Fibroblast of the conjunctiva (primary cell): Measurements from ENCODE around the gene IMPA2.

ENCODE experiments used
- DNase-seq: peaks from one replicate; pipeline ENCODE4 v3.0.0-alpha.2; 2010; ENCODE audit warnings: low read depth

The IMPA2 gene

DNA sequence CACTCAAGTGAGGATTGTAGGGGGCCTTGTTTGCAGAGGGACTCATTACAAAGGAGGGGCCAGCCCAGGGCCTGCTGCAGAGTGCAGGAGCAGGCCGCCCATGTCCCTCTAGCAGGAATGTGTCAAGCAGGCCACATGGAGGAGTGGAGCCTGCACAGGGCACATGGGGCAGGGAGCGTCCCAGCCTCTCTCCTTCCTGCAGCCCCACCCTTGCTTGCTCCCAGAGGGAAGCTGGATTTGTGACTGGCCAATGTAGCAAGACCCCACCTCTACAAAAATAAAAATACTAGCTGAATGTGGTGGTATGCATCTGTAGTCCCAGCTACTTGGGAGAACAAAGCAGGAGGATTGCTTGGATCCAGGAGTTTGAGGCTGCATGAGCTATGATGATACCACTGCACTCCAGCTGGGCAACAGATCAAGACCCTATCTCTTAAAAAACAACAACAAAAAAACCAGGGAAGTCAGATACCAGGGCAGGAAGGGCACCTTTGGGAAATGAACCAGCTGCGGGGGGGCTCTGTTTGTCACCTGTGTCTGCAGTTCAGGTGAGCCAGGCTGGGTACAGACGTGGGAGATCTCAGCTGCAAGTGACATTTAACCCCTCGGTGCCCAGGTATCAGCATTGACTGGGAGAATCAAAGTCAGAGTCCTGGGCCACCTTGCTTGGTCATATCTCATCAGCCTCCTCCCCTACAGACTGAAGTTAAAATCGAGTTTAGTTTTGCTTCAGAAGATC lies 27.7 kb downstream of the IMPA2 start:
- DNase-seq = no peak

DNA sequence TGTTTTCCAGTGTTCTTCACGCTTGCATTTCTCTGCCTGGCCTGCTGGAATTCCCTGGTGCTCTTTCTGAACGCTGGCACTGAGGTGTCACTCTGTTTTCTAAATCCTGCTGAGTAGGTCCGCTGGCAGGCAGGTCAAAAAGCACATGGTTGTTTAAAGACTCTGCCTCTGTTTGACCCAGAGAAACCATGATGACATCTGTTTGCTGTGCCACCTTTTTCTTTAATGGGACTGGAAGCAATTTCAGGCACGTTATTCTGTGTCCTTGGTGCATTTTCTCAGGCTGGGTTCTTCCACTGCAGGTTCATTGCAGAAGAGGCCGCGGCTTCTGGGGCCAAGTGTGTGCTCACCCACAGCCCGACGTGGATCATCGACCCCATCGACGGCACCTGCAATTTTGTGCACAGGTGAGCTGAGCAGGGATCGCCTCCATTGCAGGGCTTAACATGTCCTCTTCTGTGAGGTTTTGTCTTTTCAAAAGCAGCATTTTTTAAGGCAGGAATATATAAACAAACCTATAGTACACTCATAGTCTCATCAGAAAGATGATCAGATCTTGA lies 28.4 kb downstream of the IMPA2 start:
- no peak for DNase-seq

DNA sequence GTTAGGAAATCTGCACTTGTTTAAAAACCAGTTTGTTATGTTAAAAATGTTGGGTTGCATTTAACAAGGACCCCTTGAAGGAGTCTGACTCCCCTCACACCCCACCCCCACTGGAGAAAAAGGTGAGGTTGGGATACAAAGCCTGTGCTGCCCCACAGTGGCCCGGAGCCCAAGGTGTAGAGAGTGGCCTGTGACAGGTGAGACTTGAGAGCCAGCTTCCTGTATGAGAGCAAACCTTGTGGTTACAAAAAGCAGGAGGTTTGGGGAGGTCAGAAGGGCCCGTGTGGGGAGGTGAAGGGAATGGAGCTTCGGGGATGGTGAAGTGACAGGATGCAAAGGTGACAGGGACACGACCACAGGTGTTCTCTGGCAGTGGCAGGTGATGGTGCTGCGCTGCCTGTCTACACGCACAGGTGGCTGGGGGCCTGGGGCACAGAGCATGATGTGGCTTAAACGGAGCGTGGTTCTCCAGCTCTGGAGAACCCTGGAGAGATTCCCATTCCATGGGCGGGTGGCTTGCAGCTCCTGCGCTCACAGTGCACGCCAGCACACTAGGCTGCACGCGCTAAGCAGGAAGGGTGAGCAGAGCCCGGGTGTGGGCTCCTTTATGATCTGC lies 29.0 kb downstream of the IMPA2 start:
- no peak for DNase-seq

DNA sequence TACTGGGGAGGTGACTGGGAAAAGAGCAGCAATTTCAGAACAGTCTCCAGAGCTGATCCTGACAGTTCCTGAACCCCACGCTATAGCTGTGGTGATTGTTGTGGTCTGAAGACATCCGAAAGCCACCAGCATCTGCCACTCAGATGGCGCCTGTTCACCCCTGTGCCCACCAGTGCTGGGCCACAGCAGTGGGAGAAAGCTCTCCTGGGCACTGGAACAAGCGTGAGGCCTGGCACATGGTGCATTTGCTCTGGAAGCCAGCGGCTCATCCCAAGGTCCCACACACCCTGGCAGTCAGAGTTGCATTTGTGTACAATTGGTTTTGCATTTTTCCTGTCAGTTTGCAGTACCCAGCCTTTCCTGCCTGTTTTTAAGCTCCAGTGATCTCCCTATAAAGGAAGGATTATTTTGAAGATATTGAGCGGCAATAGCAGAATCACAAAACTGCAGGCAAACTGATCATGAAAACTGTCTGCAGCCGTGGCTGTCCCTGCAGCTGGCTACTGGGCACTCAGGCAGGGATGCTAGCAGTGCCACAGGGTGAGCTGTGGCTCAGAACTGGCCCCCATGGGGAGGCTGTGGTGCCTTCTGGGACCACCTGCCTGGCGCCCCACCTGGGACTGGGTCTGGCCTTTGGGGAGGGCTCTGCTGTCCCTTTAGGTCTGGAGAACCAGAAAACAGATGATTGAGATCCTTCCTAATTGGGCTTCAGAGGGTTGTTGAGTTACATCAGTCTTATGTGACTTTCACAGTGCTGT lies 30.1 kb downstream of the IMPA2 start:
- no peak for DNase-seq

GRCh38 chr18:12011957-12012549 lies 30.7 kb downstream of the IMPA2 start:
- no peak for DNase-seq

- DNase-seq = no peak
Measured at GRCh38 chr18:12012697-12013096, 31.4 kb downstream of the IMPA2 start.

- DNase-seq = no peak
Measured at GRCh38 chr18:12013186-12013916, 32.0 kb downstream of the IMPA2 start.

DNA sequence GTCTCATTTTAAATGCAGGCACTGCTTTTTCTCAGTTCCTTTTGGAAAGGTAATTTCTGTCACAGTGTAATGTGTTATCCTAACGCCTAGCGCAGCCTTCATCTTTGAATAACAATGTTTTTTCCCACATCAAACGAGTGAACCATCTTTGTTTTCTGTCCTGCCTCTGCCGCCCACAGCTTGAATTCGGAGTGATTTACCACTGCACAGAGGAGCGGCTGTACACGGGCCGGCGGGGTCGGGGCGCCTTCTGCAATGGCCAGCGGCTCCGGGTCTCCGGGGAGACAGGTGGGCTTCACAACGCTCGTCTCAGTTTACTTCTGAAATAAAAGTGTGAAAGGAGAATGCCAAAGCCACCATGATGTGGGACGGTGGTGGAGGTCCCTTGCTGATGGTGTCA lies 32.8 kb downstream of the IMPA2 start:
- no peak for DNase-seq

GRCh38 chr18:12014521-12015415 lies 33.5 kb downstream of the IMPA2 start:
- DNase-seq = no peak

DNA sequence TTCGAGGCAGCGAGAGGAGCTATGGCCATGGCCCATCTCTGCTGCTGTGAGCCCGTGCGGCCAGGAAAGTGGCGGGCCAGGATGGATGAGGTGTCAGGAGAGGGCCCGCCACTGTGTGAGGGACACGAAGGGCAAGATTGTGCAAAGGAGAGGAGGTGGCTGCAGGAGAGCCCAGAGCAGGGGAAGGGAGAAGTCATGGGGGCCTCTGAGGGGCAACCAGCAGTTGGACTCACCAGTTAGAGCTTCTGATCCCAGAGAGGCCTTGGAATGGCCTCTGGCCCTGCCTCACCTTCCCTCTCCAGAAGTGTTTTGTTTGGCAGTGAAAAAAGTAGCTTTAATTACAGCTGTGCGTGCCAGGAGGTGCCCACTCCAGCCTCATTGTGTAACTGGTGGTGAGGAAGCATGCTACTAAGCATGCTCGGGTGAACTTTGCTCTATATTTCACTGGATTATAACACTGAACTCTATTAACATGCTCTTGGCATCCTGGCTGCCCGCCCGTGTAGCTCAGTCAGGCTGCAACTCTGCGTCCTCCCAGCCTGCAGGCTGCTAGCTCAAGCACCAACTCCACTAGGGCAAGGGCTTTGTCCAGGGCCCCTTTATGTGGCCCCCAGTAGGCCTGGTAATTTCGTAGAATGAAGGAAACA lies 34.2 kb downstream of the IMPA2 start:
- DNase-seq = peak; percentile 57

GRCh38 chr18:12017081-12017480 lies 35.8 kb downstream of the IMPA2 start:
- DNase-seq = no peak

GRCh38 chr18:12018861-12019260 lies 37.6 kb downstream of the IMPA2 start:
- no peak for DNase-seq

GRCh38 chr18:12021077-12021476 lies 39.8 kb downstream of the IMPA2 start:
- DNase-seq = no peak

- no peak for DNase-seq
Measured at GRCh38 chr18:12021596-12021995, 40.3 kb downstream of the IMPA2 start.

DNA sequence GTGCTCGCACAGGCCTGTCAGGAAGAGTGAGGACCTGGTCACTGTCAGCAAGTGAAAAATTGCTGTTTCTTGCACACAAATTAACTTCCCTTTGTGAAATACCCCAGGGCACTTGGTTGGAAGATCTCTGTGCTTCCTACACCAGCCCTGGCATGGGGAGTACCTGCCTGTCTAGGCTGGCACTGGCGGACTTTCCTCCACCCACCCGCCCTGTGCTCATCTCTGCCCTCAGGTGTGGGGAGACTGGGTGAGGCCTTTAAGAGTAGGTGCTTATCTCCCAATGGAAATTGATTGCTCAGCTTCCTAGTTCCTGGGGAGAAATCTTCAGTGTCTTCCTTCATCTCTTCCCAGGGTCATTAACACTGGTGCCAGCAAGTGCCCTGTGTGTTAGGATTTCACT lies 42.1 kb downstream of the IMPA2 start:
- DNase-seq = no peak

DNA sequence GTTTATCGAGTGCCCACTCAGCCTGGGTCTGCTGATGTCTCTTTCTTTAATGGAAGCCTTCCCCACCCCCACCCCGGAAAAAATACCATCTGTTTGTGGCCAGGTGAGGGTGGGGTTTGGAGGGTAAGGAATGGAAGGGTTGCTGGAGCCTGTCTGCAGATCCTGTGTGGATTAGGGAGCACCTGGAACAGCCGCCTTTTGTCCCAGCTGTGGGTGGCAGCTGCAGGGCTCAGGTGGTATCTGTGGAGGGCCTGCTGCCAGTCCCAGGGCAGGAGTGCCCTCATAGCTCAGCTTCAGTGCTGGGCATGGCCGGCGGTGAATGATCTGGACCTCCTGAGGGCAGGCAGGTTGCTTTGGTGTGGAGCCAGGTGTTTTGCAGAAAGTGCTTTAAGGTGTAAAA lies 45.3 kb downstream of the IMPA2 start:
- DNase-seq = no peak

DNA sequence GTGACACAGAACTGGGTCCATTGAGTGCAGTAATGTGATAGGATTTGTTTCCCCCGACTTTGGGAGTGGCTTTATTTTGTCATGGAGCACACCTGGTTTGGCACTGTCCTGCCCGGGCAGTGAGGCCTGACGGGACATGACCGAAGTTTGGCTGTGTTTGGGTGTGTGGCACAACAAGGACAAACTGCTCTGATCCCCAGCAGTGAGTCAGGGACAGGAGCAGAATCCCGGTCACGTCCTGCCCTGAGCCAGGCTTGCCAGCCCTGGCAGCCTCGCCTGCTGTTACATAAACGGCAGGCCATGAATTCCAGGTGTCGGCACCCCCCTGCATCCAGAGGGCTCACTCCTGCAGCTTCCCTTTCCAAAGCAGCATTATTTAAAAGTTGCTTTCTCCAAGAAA lies 45.7 kb downstream of the IMPA2 start:
- DNase-seq = no peak

DNA sequence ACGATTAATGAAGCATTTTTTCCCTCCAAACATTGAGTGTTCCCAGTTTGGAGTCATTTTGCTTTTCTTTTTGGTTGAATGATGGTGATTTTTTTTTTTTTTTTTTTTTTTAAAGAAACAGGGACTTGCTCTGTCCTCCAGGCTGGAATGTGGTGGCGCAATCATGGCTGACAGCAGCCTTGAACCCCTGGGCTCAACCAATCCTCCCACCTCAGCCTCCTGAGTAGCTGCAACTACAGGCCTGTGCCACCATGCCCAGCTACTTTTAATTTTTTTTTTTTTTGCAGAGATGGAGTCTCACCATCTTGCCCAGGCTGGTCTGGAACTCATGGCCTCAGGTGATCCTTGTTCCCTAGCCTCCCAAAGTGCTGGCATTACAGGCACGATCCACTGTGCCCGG lies 46.2 kb downstream of the IMPA2 start:
- DNase-seq = no peak

DNA sequence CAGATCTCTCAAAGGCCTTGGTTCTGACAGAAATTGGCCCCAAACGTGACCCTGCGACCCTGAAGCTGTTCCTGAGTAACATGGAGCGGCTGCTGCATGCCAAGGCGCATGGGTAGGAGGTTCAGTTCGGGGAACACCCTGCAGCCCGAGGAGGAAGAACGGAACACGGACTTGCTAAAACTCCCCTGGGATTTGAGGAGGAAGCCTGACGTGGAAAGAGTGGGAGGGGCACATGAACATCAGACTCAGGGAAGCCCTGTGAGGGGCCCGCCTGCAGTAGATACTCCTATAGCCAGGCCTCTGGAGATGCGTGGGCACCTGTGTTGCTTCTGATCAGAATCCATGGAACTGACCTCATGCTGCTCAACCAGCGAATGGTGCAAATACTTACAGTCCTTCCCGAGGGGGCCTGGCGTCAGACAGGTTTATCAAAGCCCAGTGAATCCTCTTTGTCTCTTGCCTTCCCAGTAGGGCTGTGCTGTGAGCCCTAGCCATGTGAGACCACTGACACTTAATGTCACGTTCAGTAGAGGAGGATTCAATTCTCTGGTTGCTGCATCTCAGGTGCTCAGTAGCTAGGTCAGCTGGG lies 46.8 kb downstream of the IMPA2 start:
- no peak for DNase-seq

- no peak for DNase-seq
Measured at GRCh38 chr18:12028674-12029073, 47.4 kb downstream of the IMPA2 start.
